Endodermal cell (in vitro differentiated cells): Measurements from ENCODE around the gene EDARADD. TPM values are rescaled to one million over a fixed set of nuclear protein-coding genes. Genes with fewer than 3 reads are reported as not detected.
"Not testable (repeated sequence)": the region's sequence is repeated elsewhere in the genome, so short reads cannot be mapped to it uniquely, and the experiment has no call there.

Experiments used
- DNase-seq: peaks from one replicate; pipeline ENCODE4 v3.0.0-alpha.2; 2017
- H3K27ac ChIP-seq: 2 replicates; pipeline ENCODE4 v1.5.1; 2013; ENCODE audit warnings: mild to moderate bottlenecking, low read depth, low read length, moderate library complexity
- H3K27me3 ChIP-seq: 2 replicates; pipeline ENCODE4 v1.6.1; 2013; ENCODE audit warnings: mild to moderate bottlenecking, low read length, moderate library complexity; ENCODE audit not compliant: insufficient read depth, control insufficient read depth, poor library complexity, severe bottlenecking
- H3K36me3 ChIP-seq: 2 replicates; pipeline ENCODE4 v1.7.0; 2013; ENCODE audit warnings: mild to moderate bottlenecking, low read length, moderate library complexity; ENCODE audit not compliant: control insufficient read depth, insufficient read depth
- H3K4me1 ChIP-seq: one replicate; pipeline ENCODE4 v1.7.0; 2013; ENCODE audit warnings: low read length; ENCODE audit not compliant: control insufficient read depth, insufficient read depth
- H3K4me3 ChIP-seq: 2 replicates; pipeline ENCODE4 v1.5.1; 2013; ENCODE audit warnings: mild to moderate bottlenecking, low read length, moderate library complexity
- H3K9ac ChIP-seq: 2 replicates; pipeline ENCODE4 v1.6.1; 2013; ENCODE audit warnings: mild to moderate bottlenecking, low read length, moderate library complexity; ENCODE audit not compliant: poor library complexity, severe bottlenecking; ENCODE audit errors: extremely low read depth
- H3K9me3 ChIP-seq: 2 replicates; pipeline ENCODE4 v1.6.1; 2013; ENCODE audit warnings: mild to moderate bottlenecking, low read length, moderate library complexity; ENCODE audit not compliant: control insufficient read depth
- H3K27ac Mint-ChIP-seq: 2 replicates; pipeline ENCODE4 v1.8.0; 2020; ENCODE audit warnings: mixed read lengths
- H3K27me3 Mint-ChIP-seq: 2 replicates; pipeline ENCODE4 v1.8.0; 2021; ENCODE audit warnings: mild to moderate bottlenecking, mixed read lengths; ENCODE audit not compliant: insufficient read depth
- H3K36me3 Mint-ChIP-seq: 2 replicates; pipeline ENCODE4 v1.8.0; 2020; ENCODE audit warnings: low read depth, mixed read lengths
- H3K4me1 Mint-ChIP-seq: 2 replicates; pipeline ENCODE4 v1.8.0; 2020; ENCODE audit warnings: mixed read lengths
- H3K4me3 Mint-ChIP-seq: 2 replicates; pipeline ENCODE4 v1.8.0; 2020; ENCODE audit warnings: mild to moderate bottlenecking, moderate library complexity, mixed read lengths
- H3K9me3 Mint-ChIP-seq: 2 replicates; pipeline ENCODE4 v1.8.0; 2020; ENCODE audit warnings: mild to moderate bottlenecking, mixed read lengths
- CTCF ChIP-seq: fragments of 200-600 bp; sonication (generic); conservative IDR thresholded peaks from 2 replicates; pipeline ENCODE4 v1.5.0; 2021; ENCODE audit warnings: antibody characterized with exemption, mild to moderate bottlenecking
- WGBS, 2 experiments: methylation state at CpG; one replicate each; pipeline versions ENCODE4 v1.1.5 to v1.1.7; 2013; ENCODE audit warnings: missing lambda C conversion rate in 2 of 2, mixed read lengths in 1 of 2; ENCODE audit not compliant: insufficient coverage in 1 of 2, insufficient read length in 1 of 2; 5-methylcytosine and 5-hydroxymethylcytosine counted together
- total RNA-seq, 2 donors: library from RNA; stranded (reverse); fragmentation: NEBNext Ultra II Directional in 1 of 2; extraction: Animal tissue kit (Norgen Biotek cat#: 25700) in 1 of 2; gene quantifications; 2 replicates in 1 of 2; 3 replicates in 1 of 2; pipeline ENCODE4 v1.2.1, GENCODE V29; 2021

Gene EDARADD
- total RNA-seq, 2 donors from 2014 or later, result 5.0 to 5.5 TPM

- Mint-ChIP-seq H3K27me3 (peaks cover 15% of the 10 kb centered on the region), H3K4me1 (peaks cover 3% of the 10 kb centered on the region), H3K36me3 (peaks cover 29% of the 10 kb centered on the region), H3K27ac (peak overlapping the region; percentile 2), H3K9me3 (no peaks in the 10 kb centered on the region), H3K4me3 (no peak overlapping the region)
- Histone ChIP-seq H3K4me1 (no peaks in the 10 kb centered on the region), H3K9ac (no peak overlapping the region), H3K4me3 (no peak overlapping the region), H3K9me3 (no peaks in the 10 kb centered on the region), H3K27me3 (no peaks in the 10 kb centered on the region), H3K36me3 (no peaks in the 10 kb centered on the region), H3K27ac (no peak overlapping the region)
- WGBS, 2 experiments, result 78 to 100% methylated on average over 1 to 5 of the region's 5 CpGs
- no peak for DNase-seq
- no peak for TF ChIP-seq CTCF
Measured at GRCh38 chr1:236480758-236481436, 86.8 kb downstream of the EDARADD start.

GRCh38 chr1:236484310-236484971, 90.4 kb downstream of the EDARADD start:
- no peak for TF ChIP-seq CTCF
- no peak overlapping the region for H3K4me3 ChIP-seq
- WGBS, 2 experiments, result 94 to 97% methylated on average over 8 to 14 of the region's 14 CpGs
- H3K4me1 Mint-ChIP-seq, result peaks cover 3% of the 10 kb centered on the region
- no peaks in the 10 kb centered on the region for H3K9me3 Mint-ChIP-seq
- H3K9ac ChIP-seq, result no peak overlapping the region
- H3K4me1 ChIP-seq, result no peaks in the 10 kb centered on the region
- no peak overlapping the region for H3K27ac Mint-ChIP-seq
- no peaks in the 10 kb centered on the region for H3K9me3 ChIP-seq
- H3K36me3 ChIP-seq, result no peaks in the 10 kb centered on the region
- no peaks in the 10 kb centered on the region for H3K27me3 ChIP-seq
- H3K4me3 Mint-ChIP-seq, result no peak overlapping the region
- no peaks in the 10 kb centered on the region for H3K27me3 Mint-ChIP-seq
- peaks cover 26% of the 10 kb centered on the region for H3K36me3 Mint-ChIP-seq
- DNase-seq, result no peak
- no peak overlapping the region for H3K27ac ChIP-seq

- no peaks in the 10 kb centered on the region for H3K27me3 Mint-ChIP-seq
- no peaks in the 10 kb centered on the region for H3K9me3 Mint-ChIP-seq
- Histone ChIP-seq H3K27me3 (no peaks in the 10 kb centered on the region), H3K9ac (no peak overlapping the region), H3K27ac (no peak overlapping the region), H3K4me3 (no peak overlapping the region), H3K36me3 (no peaks in the 10 kb centered on the region), H3K9me3 (no peaks in the 10 kb centered on the region), H3K4me1 (no peaks in the 10 kb centered on the region)
- no peak for DNase-seq
- H3K27ac Mint-ChIP-seq, result no peak overlapping the region
- H3K4me3 Mint-ChIP-seq, result no peak overlapping the region
- peaks cover 26% of the 10 kb centered on the region for H3K36me3 Mint-ChIP-seq
- H3K4me1 Mint-ChIP-seq, result no peaks in the 10 kb centered on the region
- 95% methylated on average over 4 of the region's 4 CpGs for WGBS, 2 experiments
- TF ChIP-seq CTCF, result no peak
Measured at GRCh38 chr1:236486356-236487002, 92.4 kb downstream of the EDARADD start.

- 95% methylated on average over 2 of the region's 3 CpGs; no CpG with 5 or more reads in 1 of the 2 experiments for WGBS, 2 experiments
- not testable (repeated sequence) for H3K9me3 Mint-ChIP-seq, DNase-seq, H3K27ac ChIP-seq, H3K27me3 Mint-ChIP-seq, H3K4me3 ChIP-seq, H3K36me3 Mint-ChIP-seq, H3K27ac Mint-ChIP-seq, H3K36me3 ChIP-seq, H3K4me3 Mint-ChIP-seq, H3K27me3 ChIP-seq, H3K4me1 ChIP-seq, H3K9ac ChIP-seq, H3K4me1 Mint-ChIP-seq, H3K9me3 ChIP-seq
Measured at GRCh38 chr1:236489161-236489560, 95.1 kb downstream of the EDARADD start.
